ENCODE data around the gene ANTKMT. TPM values are rescaled to one million over a fixed set of nuclear protein-coding genes. Genes with fewer than 3 reads are reported as not detected.

Gene ANTKMT
- total RNA-seq, 1 experiment from 2014 or later: 49.6 TPM

DNA sequence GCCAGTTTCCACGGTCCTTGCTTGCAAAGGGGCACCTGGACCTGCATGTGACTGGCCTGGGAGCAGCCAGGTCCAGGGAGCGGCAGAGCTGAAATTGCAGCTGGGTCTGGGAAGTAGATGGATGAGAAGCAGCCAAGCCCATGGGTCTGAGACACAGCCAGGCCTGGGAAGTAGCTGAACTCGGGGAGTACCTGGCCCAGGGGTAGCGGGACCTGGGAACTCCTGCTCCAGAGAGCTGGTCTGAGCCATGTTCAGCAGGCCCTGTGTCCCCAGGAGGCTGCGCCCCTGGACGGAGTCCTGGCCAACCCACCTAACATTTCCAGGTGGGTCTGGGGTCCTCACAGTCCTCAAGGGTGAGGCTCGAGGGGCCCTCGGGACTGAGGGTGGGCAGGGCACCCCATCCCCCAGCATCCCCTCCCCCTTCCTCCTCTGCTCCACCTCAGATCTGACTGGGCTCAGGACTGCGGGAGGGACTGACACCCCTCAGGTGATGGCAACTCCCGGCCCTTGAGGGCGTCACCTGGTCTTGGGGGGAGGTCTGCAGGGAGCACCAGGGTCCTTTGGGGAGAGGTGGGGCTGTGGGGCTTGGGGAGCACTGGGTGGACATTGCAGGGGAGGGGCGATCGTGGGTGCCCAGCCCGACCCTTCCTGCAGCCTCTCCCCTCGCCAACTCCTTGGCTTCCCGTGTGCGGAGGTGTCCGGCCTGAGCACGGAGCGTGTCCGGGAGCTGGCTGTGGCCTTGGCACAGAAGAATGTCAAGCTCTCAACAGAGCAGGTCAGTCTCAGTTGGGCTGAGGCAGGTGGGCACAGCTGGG is 42.6 kb downstream of the ANTKMT start:
- BruUV-seq (replicated peaks): no TSS peak
- CTCF ChIA-PET: no interaction called here
- Mint-ChIP-seq H3K27ac (ENCODE audit: unreplicated experiment) (peak overlapping the region; percentile 36), H3K4me3 (ENCODE audit: low read depth, unreplicated experiment) (no peak overlapping the region), H3K4me1 (ENCODE audit: low read depth, unreplicated experiment) (peaks cover 23% of the 10 kb centered on the region), H3K9me3 (ENCODE audit: low read depth, unreplicated experiment) (no peaks in the 10 kb centered on the region), H3K27me3 (ENCODE audit: unreplicated experiment) (peaks cover 13% of the 10 kb centered on the region), H3K36me3 (ENCODE audit: insufficient read depth, unreplicated experiment) (peaks cover 9% of the 10 kb centered on the region)
- no peak for DNase-seq
- TF ChIP-seq, protein P1, sequence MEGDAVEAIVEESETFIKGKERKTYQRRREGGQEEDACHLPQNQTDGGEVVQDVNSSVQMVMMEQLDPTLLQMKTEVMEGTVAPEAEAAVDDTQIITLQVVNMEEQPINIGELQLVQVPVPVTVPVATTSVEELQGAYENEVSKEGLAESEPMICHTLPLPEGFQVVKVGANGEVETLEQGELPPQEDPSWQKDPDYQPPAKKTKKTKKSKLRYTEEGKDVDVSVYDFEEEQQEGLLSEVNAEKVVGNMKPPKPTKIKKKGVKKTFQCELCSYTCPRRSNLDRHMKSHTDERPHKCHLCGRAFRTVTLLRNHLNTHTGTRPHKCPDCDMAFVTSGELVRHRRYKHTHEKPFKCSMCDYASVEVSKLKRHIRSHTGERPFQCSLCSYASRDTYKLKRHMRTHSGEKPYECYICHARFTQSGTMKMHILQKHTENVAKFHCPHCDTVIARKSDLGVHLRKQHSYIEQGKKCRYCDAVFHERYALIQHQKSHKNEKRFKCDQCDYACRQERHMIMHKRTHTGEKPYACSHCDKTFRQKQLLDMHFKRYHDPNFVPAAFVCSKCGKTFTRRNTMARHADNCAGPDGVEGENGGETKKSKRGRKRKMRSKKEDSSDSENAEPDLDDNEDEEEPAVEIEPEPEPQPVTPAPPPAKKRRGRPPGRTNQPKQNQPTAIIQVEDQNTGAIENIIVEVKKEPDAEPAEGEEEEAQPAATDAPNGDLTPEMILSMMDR (IDR thresholded peaks at IDR 0.05; ENCODE audit: unreplicated experiment): no peak
- intact Hi-C loops (cut with micrococcal nuclease; ENCODE audit: unreplicated experiment): no loop called here

DNA sequence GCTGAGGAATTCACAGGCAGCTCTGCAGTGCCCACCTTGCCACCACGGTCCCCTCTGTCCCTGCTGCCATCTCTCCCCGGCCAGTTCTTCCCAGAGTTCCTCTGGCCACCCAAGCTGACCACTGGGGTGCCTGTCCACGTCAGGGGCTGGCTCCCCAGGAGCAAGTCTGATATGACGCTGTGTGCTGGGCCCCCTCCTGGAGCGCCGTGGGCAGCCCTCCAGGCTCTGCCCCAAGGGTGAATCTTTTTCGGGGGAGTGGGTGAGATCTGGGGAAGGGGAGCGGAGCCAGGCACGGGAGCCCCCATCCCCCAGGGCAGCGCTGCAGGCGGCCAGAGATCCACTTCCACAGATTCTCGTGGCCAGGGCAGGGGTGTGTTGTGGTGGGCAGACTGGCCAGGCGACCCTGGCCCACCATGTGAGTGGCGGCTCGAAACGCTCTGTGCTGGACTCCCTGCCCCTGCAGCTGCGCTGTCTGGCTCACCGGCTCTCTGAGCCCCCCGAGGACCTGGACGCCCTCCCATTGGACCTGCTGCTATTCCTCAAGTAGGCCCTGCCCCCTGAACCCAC is 43.3 kb downstream of the ANTKMT start:
- BruUV-seq (replicated peaks): no TSS peak
- H3K36me3 Mint-ChIP-seq (ENCODE audit: insufficient read depth, unreplicated experiment): peaks cover 9% of the 10 kb centered on the region
- no peak for DNase-seq
- TF ChIP-seq, protein P1 (IDR thresholded peaks at IDR 0.05; ENCODE audit: unreplicated experiment): no peak
- peaks cover 13% of the 10 kb centered on the region for H3K27me3 Mint-ChIP-seq (ENCODE audit: unreplicated experiment)
- H3K4me3 Mint-ChIP-seq (ENCODE audit: low read depth, unreplicated experiment): no peak overlapping the region
- intact Hi-C loops (cut with micrococcal nuclease; ENCODE audit: unreplicated experiment): no loop called here
- CTCF ChIA-PET: no interaction called here
- no peaks in the 10 kb centered on the region for H3K9me3 Mint-ChIP-seq (ENCODE audit: low read depth, unreplicated experiment)
- H3K4me1 Mint-ChIP-seq (ENCODE audit: low read depth, unreplicated experiment): peaks cover 23% of the 10 kb centered on the region
- H3K27ac Mint-ChIP-seq (ENCODE audit: unreplicated experiment): peak overlapping the region; percentile 36

DNA sequence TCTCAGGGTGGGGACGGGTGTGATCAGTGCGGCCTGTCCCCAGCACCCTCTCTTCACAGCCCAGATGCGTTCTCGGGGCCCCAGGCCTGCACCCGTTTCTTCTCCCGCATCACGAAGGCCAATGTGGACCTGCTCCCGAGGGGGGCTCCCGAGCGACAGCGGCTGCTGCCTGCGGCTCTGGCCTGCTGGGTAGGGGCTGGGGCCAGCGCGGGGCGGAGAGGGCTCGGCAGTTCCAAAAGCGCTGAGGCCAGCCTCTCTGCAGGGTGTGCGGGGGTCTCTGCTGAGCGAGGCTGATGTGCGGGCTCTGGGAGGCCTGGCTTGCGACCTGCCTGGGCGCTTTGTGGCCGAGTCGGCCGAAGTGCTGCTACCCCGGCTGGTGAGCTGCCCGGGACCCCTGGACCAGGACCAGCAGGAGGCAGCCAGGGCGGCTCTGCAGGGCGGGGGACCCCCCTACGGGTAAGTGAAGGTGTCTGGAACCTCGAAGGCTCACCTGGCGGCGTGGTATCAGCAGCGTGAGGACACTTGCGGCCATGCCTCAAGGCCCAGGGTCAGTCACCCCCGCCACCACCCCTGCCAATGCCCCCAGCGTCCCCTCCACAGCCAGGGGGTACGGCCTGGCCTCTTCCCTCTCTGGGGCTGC is 44.0 kb downstream of the ANTKMT start:
- no peak overlapping the region for H3K27ac Mint-ChIP-seq (ENCODE audit: unreplicated experiment)
- intact Hi-C loops (cut with micrococcal nuclease; ENCODE audit: unreplicated experiment): no loop called here
- CTCF ChIA-PET: no interaction called here
- H3K4me3 Mint-ChIP-seq (ENCODE audit: low read depth, unreplicated experiment): no peak overlapping the region
- BruUV-seq (replicated peaks): no TSS peak
- peaks cover 17% of the 10 kb centered on the region for H3K4me1 Mint-ChIP-seq (ENCODE audit: low read depth, unreplicated experiment)
- peaks cover 13% of the 10 kb centered on the region for H3K27me3 Mint-ChIP-seq (ENCODE audit: unreplicated experiment)
- no peak for DNase-seq
- TF ChIP-seq, protein P1 (IDR thresholded peaks at IDR 0.05; ENCODE audit: unreplicated experiment): no peak
- H3K36me3 Mint-ChIP-seq (ENCODE audit: insufficient read depth, unreplicated experiment): peaks cover 9% of the 10 kb centered on the region
- H3K9me3 Mint-ChIP-seq (ENCODE audit: low read depth, unreplicated experiment): no peaks in the 10 kb centered on the region

DNA sequence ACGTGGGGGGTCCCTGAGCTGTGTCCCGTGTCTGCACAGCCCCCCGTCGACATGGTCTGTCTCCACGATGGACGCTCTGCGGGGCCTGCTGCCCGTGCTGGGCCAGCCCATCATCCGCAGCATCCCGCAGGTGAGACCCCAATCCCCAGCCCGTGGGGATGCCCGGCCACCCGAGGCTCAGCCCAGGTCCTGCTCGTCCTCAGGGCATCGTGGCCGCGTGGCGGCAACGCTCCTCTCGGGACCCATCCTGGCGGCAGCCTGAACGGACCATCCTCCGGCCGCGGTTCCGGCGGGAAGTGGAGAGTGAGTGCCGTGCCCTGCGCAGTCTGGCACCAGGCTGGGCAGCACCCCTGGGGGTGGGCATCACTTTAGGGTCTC is 44.5 kb downstream of the ANTKMT start:
- CTCF ChIA-PET: no interaction called here
- TF ChIP-seq, protein P1 (IDR thresholded peaks at IDR 0.05; ENCODE audit: unreplicated experiment): no peak
- Mint-ChIP-seq H3K27ac (ENCODE audit: unreplicated experiment) (no peak overlapping the region), H3K4me3 (ENCODE audit: low read depth, unreplicated experiment) (no peak overlapping the region), H3K27me3 (ENCODE audit: unreplicated experiment) (peaks cover 12% of the 10 kb centered on the region), H3K36me3 (ENCODE audit: insufficient read depth, unreplicated experiment) (peaks cover 7% of the 10 kb centered on the region), H3K9me3 (ENCODE audit: low read depth, unreplicated experiment) (no peaks in the 10 kb centered on the region), H3K4me1 (ENCODE audit: low read depth, unreplicated experiment) (peaks cover 14% of the 10 kb centered on the region)
- DNase-seq: no peak
- no TSS peak for BruUV-seq (replicated peaks)
- intact Hi-C loops (cut with micrococcal nuclease; ENCODE audit: unreplicated experiment): no loop called here

All from Calu3 (cell line).